H1 (cell line): ENCODE results near the gene ZSCAN16. TPM values are rescaled to one million over a fixed set of nuclear protein-coding genes. Genes with fewer than 3 reads are reported as not detected.
A peak's percentile ranks its signal among the peaks of the same experiment; 100 is the strongest.

Source experiments
- ATF2 ChIP-seq: IDR thresholded peaks from 2 replicates; pipeline ENCODE4 v1.6.1; 2012; ENCODE audit warnings: low read length, inconsistent platforms
- BRCA1 ChIP-seq: IDR thresholded peaks from 2 replicates; pipeline ENCODE4 v1.6.1; 2012; ENCODE audit warnings: low read depth, low read length, improper control_type of control experiment
- CBX8 ChIP-seq: fragments of 300-800, 300-1000 bp; sonication (generic); IDR thresholded peaks from 2 replicates; pipeline ENCODE4 v1.7.1; 2016; ENCODE audit warnings: low read depth, low read length, borderline replicate concordance
- CEBPB ChIP-seq: IDR thresholded peaks from 2 replicates; pipeline ENCODE4 v1.6.1; 2012; ENCODE audit warnings: low read depth, low read length
- CHD2 ChIP-seq: IDR thresholded peaks from 2 replicates; pipeline ENCODE4 v1.6.1; 2012; ENCODE audit warnings: low read length, improper control_type of control experiment
- CTCF ChIP-seq, 3 experiments: IDR thresholded peaks; 1 replicate in 2 of 3; 2 replicates in 1 of 3; pipeline versions ENCODE4 v1.5.1 to v1.6.1; 2011; ENCODE audit warnings: low read length in 3 of 3, mild to moderate bottlenecking in 3 of 3, inconsistent platforms in 2 of 3, low read depth in 1 of 3, moderate library complexity in 1 of 3; ENCODE audit not compliant: insufficient read depth in 1 of 3; ENCODE audit errors: control extremely low read depth in 1 of 3
- EP300 ChIP-seq, 2 experiments: IDR thresholded peaks; 1 replicate in 1 of 2; 2 replicates in 1 of 2; pipeline ENCODE4 v1.6.1; 2011 to 2012; ENCODE audit warnings: low read depth in 2 of 2, low read length in 2 of 2, mild to moderate bottlenecking in 2 of 2, borderline replicate concordance in 1 of 2, inconsistent platforms in 1 of 2, moderate library complexity in 1 of 2
- GTF2F1 ChIP-seq: IDR thresholded peaks from 2 replicates; pipeline ENCODE4 v1.6.1; 2012; ENCODE audit warnings: low read depth, low read length, improper control_type of control experiment, borderline replicate concordance
- HDAC6 ChIP-seq: IDR thresholded peaks from one replicate; pipeline ENCODE4 v1.7.1; 2012; ENCODE audit warnings: low read depth, mild to moderate bottlenecking, inconsistent platforms, low read length, moderate library complexity
- NRF1 ChIP-seq: IDR thresholded peaks from 2 replicates; pipeline ENCODE4 v1.6.1; 2011; ENCODE audit warnings: mild to moderate bottlenecking, low read depth, low read length, improper control_type of control experiment
- POLR2A ChIP-seq, 2 experiments: IDR thresholded peaks; 1 replicate in 1 of 2; 2 replicates in 1 of 2; pipeline ENCODE4 v1.6.1; 2011; ENCODE audit warnings: low read depth in 2 of 2, low read length in 2 of 2, mild to moderate bottlenecking in 2 of 2; ENCODE audit errors: control extremely low read depth in 1 of 2
- RBBP5 ChIP-seq: IDR thresholded peaks from 2 replicates; pipeline ENCODE4 v1.7.1; 2012; ENCODE audit warnings: low read depth, mild to moderate bottlenecking, inconsistent platforms, low read length, moderate library complexity, borderline replicate concordance
- SIN3A ChIP-seq, 2 experiments: IDR thresholded peaks in 1 of 2; conservative IDR thresholded peaks in 1 of 2; 2 replicates each; pipeline ENCODE4 v1.6.1; 2011 to 2012; ENCODE audit warnings: low read length in 2 of 2, improper control_type of control experiment in 1 of 2, low read depth in 1 of 2, mild to moderate bottlenecking in 1 of 2
- SP1 ChIP-seq: IDR thresholded peaks from 2 replicates; pipeline ENCODE4 v1.6.1; 2011; ENCODE audit warnings: low read depth, low read length
- TAF1 ChIP-seq: IDR thresholded peaks from 2 replicates; pipeline ENCODE4 v1.6.1; 2011; ENCODE audit warnings: mild to moderate bottlenecking, low read depth, low read length
- TBP ChIP-seq: IDR thresholded peaks from 2 replicates; pipeline ENCODE4 v1.6.1; 2011; ENCODE audit warnings: low read depth, low read length, improper control_type of control experiment
- USF2 ChIP-seq: IDR thresholded peaks from 2 replicates; pipeline ENCODE4 v1.6.1; 2011; ENCODE audit warnings: low read length, improper control_type of control experiment
- ZNF274 ChIP-seq: IDR thresholded peaks from 2 replicates; pipeline ENCODE4 v1.7.0; 2012; ENCODE audit warnings: low read length, borderline replicate concordance; ENCODE audit errors: extremely low read depth
- polyA plus RNA-seq, 7 experiments: library from polyadenylated mRNA; depleted of rRNA in 3 of 7; stranded (reverse) in 5 of 7; unstranded in 2 of 7; fragments of >200 nt in 5 of 7; fragments of 200-250 nt in 2 of 7; gene quantifications; 1 replicate in 5 of 7; 2 replicates in 1 of 7; 4 replicates in 1 of 7; pipeline versions ENCODE4 v1.2.1 to v1.2.3, GENCODE V29; 2011 to 2013; ENCODE audit warnings: missing spikeins in 2 of 7, mixed read lengths in 2 of 7
- total RNA-seq: library from RNA; stranded (reverse); fragmentation: NEBNext Ultra II Directional; extraction: Animal tissue kit (Norgen Biotek cat#: 25700); gene quantifications from 2 replicates; pipeline ENCODE4 v1.2.1, GENCODE V29; 2021

The ZSCAN16 gene
- total and polyA plus RNA-seq, 2 of the 8 experiments (the other 6 are each of a cell fraction or from before 2014, with no cell fraction given) = 3.6 to 9.4 TPM

- 0 out of 2 replicates have a peak, but pooled peaks have one; percentile 49 for TF ChIP-seq ATF2
- no peak for TF ChIP-seq CEBPB
- no peak for TF ChIP-seq GTF2F1
- TF ChIP-seq RBBP5 = peak; percentile 92
- no peak for TF ChIP-seq SP1
- peak; percentile 17; the same call in 1 of the 2 replicates for TF ChIP-seq CHD2
- peak; percentile 95 to 98 for TF ChIP-seq POLR2A (IDR thresholded peaks at IDR 0.05; ENCODE audit: control extremely low read depth in 1 of 2, low read depth in 2 of 2, low read length in 2 of 2)
- no peak for TF ChIP-seq USF2
- TF ChIP-seq CBX8 = no peak
- TF ChIP-seq BRCA1 = no peak
- no peak for TF ChIP-seq ZNF274
- TF ChIP-seq TAF1 = peak; percentile 98
- no peak for TF ChIP-seq HDAC6
- peak in 1 of 2 experiments; percentile 36; a peak in 1 of 3 replicates for TF ChIP-seq EP300 (IDR thresholded peaks at IDR 0.05; ENCODE audit: borderline replicate concordance in 1 of 2, low read depth in 2 of 2, low read length in 2 of 2)
- TF ChIP-seq NRF1 = no peak
- TF ChIP-seq SIN3A (conservative IDR thresholded peaks at IDR 0.05 in 1 of 2, IDR thresholded peaks at IDR 0.05 in 1 of 2; ENCODE audit: low read depth in 1 of 2, low read length in 2 of 2) = peak; percentile 85 to 90; a peak in 3 of 4 replicates
- TF ChIP-seq TBP = peak; percentile 93
- TF ChIP-seq CTCF (IDR thresholded peaks at IDR 0.05; ENCODE audit: control extremely low read depth in 1 of 3, insufficient read depth in 1 of 3, low read depth in 1 of 3, low read length in 3 of 3) = no peak
Observed at GRCh38 chr6:28141500-28142329, 17.3 kb downstream of the ZSCAN16 start, which contains the start of gene ZKSCAN8 (continued).
